ENCODE data around the gene IL17RA. TPM values are rescaled to one million over a fixed set of nuclear protein-coding genes. Genes with fewer than 3 reads are reported as not detected.
A peak's percentile ranks its signal among the peaks of the same experiment; 100 is the strongest.

The IL17RA gene
- total and polyA plus RNA-seq, 3 experiments from 2014 or later, result 21.7 to 30.2 (median 22.0) TPM

DNA sequence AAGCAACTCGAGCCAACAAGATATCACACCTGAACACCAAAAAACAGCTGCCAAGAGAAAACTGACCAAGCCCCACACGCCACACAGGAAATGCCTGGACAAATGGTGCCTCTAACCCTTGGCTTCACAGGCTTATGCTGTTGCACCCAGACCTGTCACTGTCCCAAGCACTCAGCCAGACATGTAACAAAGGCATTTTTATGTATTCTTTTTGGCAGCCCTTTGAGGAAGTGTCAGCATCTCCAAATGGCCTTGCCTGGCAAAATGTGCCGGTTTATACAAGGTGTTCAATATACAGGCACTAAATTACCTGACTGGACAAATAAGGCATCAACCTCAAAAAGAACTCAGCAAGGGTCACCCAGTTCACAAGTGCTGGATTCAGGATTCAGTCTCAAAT is 68.2 kb downstream of the IL17RA start:
- H3K9me3 Mint-ChIP-seq, result no peaks in the 10 kb centered on the region
- no peak overlapping the region for H3K27ac ChIP-seq (ENCODE audit: low read depth, low read length)
- H3K9me3 ChIP-seq (ENCODE audit: low read length), result no peaks in the 10 kb centered on the region
- H3K4me3 ChIP-seq (ENCODE audit: low read length), result no peak overlapping the region
- H3K27me3 Mint-ChIP-seq, result no peaks in the 10 kb centered on the region
- H3K36me3 ChIP-seq (ENCODE audit: insufficient read depth, low read length), result no peaks in the 10 kb centered on the region
- H3K27ac Mint-ChIP-seq, result peak overlapping the region in 2 of 8 donors; percentile 3 to 47
- POLR2A ChIA-PET, result no interaction called here
- CTCF ChIA-PET, result no interaction called here
- peaks cover 20% of the 10 kb centered on the region for H3K4me1 ChIP-seq (ENCODE audit: insufficient read depth, low read length)
- H3K27me3 ChIP-seq (ENCODE audit: insufficient read depth, low read length, poor library complexity, severe bottlenecking), result no peaks in the 10 kb centered on the region
- peaks cover 0 to 18% (median 4%) of the 10 kb centered on the region in 3 donors for H3K36me3 Mint-ChIP-seq
- H3K4me3 Mint-ChIP-seq, result no peak overlapping the region
- H3K4me1 Mint-ChIP-seq, result peaks cover 27 to 46% (median 45%) of the 10 kb centered on the region in 3 donors
- no peak for DNase-seq

DNA sequence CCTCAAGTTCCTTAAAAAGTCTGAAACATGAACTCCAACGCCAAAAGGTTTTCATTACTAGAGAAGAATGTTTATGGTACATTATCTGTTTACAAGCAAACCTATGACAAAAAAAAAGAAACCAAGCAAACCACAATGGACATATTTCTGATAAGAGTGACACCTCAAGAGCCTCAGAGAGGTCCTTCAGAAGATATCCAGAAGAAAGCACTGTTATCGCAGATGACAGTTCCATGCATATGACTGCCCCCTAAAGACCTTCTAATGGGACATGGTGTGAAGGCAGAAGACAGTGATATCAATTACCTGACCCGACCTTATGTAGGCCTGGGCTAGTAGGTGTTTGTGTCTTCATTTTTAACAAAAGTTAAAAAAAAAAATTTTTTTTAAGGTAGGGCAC is 71.1 kb downstream of the IL17RA start:
- H3K4me3 Mint-ChIP-seq, result peak overlapping the region in 3 of 7 donors; percentile 6 to 50 (median 38)
- H3K36me3 Mint-ChIP-seq, result peaks cover 0 to 7% (median 4%) of the 10 kb centered on the region in 3 donors
- H3K9me3 ChIP-seq (ENCODE audit: low read length), result no peaks in the 10 kb centered on the region
- H3K4me1 ChIP-seq (ENCODE audit: insufficient read depth, low read length), result peaks cover 34% of the 10 kb centered on the region
- ChIA-PET POLR2A (no interaction called here), CTCF (no interaction called here)
- H3K36me3 ChIP-seq (ENCODE audit: insufficient read depth, low read length), result no peaks in the 10 kb centered on the region
- H3K27ac ChIP-seq (ENCODE audit: low read depth, low read length), result no peak overlapping the region
- no peaks in the 10 kb centered on the region for H3K27me3 ChIP-seq (ENCODE audit: insufficient read depth, low read length, poor library complexity, severe bottlenecking)
- no peak overlapping the region for H3K4me3 ChIP-seq (ENCODE audit: low read length)
- H3K9me3 Mint-ChIP-seq, result no peaks in the 10 kb centered on the region
- DNase-seq, result no peak
- peaks cover 37 to 58% (median 51%) of the 10 kb centered on the region in 3 donors for H3K4me1 Mint-ChIP-seq
- no peaks in the 10 kb centered on the region for H3K27me3 Mint-ChIP-seq
- H3K27ac Mint-ChIP-seq, result no peak overlapping the region

DNA sequence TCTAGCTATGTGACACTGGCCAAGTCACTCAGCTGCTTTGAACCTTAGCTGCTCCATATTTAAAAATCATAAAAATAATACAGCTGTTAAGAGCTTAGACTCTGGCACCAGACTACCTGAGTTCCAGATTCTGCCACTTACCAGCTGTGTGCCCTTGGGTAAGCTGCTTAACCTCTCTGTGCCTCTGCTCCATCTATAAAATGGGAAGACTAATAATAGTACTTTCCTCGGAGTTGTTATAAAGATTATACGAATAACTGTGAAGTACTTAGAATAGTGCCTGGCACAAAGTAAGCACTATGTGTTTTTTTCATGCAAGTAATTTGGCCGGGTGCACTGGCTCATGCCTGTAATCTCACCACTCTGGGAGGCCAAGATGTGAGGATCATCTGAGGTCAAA is 72.9 kb downstream of the IL17RA start:
- H3K27me3 Mint-ChIP-seq, result no peaks in the 10 kb centered on the region
- H3K36me3 ChIP-seq (ENCODE audit: insufficient read depth, low read length), result no peaks in the 10 kb centered on the region
- peaks cover 34% of the 10 kb centered on the region for H3K4me1 ChIP-seq (ENCODE audit: insufficient read depth, low read length)
- H3K9me3 ChIP-seq (ENCODE audit: low read length), result no peaks in the 10 kb centered on the region
- no peak overlapping the region for H3K27ac ChIP-seq (ENCODE audit: low read depth, low read length)
- ChIA-PET POLR2A (no interaction called here), CTCF (interaction anchor here (0.8 to 7.5 kb wide), 5 partner anchors 12 to 344 kb away, joined by 3 to 76 read pairs (median 3); no protein-coding TSS in a partner anchor)
- no peak for DNase-seq
- H3K9me3 Mint-ChIP-seq, result no peaks in the 10 kb centered on the region
- H3K36me3 Mint-ChIP-seq, result peaks cover 0 to 1% (median 0%) of the 10 kb centered on the region in 3 donors
- no peak overlapping the region for H3K4me3 ChIP-seq (ENCODE audit: low read length)
- no peaks in the 10 kb centered on the region for H3K27me3 ChIP-seq (ENCODE audit: insufficient read depth, low read length, poor library complexity, severe bottlenecking)
- H3K27ac Mint-ChIP-seq, result peak overlapping the region in 3 of 8 donors; percentile 10 to 79 (median 72)
- H3K4me1 Mint-ChIP-seq, result peaks cover 28 to 49% (median 39%) of the 10 kb centered on the region in 3 donors
- H3K4me3 Mint-ChIP-seq, result peak overlapping the region; percentile 77 to 92 (median 85)

DNA sequence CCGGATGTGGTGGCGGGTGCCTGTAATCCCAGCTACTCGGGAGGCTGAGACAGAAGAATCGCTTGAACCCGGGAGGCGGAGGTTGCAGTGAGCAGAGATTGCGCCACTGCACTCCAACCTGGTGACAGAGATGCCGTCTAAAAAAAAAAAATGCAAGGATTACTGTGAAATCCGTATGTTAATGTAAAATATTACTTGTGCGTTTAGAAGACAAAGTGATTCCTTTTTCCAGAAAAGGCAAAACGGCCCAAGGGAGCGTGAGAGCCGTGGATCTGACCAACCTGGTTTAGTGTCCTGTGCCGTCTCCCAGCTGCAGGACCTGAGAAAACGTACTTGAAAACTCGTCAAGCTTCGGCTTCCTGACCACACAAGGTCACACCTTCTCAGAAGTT is 73.4 kb downstream of the IL17RA start:
- no peaks in the 10 kb centered on the region for H3K9me3 Mint-ChIP-seq
- POLR2A ChIA-PET, result interaction anchor here (0.7 kb wide), 1 partner anchor 13 kb away, joined by 3 read pairs; no protein-coding TSS in a partner anchor
- H3K27me3 ChIP-seq (ENCODE audit: insufficient read depth, low read length, poor library complexity, severe bottlenecking), result no peaks in the 10 kb centered on the region
- peak overlapping the region; percentile 80 for H3K4me3 ChIP-seq (ENCODE audit: low read length)
- H3K27ac ChIP-seq (ENCODE audit: low read depth, low read length), result peak overlapping the region; percentile 61
- CTCF ChIA-PET, result interaction anchor here (0.9 to 7.5 kb wide), 5 partner anchors 12 to 343 kb away, joined by 3 to 76 read pairs (median 3); no protein-coding TSS in a partner anchor
- H3K27ac Mint-ChIP-seq, result peak overlapping the region in 6 of 8 donors; percentile 10 to 79 (median 57)
- peaks cover 0 to 1% (median 0%) of the 10 kb centered on the region in 3 donors for H3K36me3 Mint-ChIP-seq
- H3K9me3 ChIP-seq (ENCODE audit: low read length), result no peaks in the 10 kb centered on the region
- no peaks in the 10 kb centered on the region for H3K27me3 Mint-ChIP-seq
- H3K4me1 Mint-ChIP-seq, result peaks cover 28 to 46% (median 39%) of the 10 kb centered on the region in 3 donors
- peak overlapping the region; percentile 77 to 92 (median 85) for H3K4me3 Mint-ChIP-seq
- no peaks in the 10 kb centered on the region for H3K36me3 ChIP-seq (ENCODE audit: insufficient read depth, low read length)
- peaks cover 34% of the 10 kb centered on the region for H3K4me1 ChIP-seq (ENCODE audit: insufficient read depth, low read length)
- no peak for DNase-seq

DNA sequence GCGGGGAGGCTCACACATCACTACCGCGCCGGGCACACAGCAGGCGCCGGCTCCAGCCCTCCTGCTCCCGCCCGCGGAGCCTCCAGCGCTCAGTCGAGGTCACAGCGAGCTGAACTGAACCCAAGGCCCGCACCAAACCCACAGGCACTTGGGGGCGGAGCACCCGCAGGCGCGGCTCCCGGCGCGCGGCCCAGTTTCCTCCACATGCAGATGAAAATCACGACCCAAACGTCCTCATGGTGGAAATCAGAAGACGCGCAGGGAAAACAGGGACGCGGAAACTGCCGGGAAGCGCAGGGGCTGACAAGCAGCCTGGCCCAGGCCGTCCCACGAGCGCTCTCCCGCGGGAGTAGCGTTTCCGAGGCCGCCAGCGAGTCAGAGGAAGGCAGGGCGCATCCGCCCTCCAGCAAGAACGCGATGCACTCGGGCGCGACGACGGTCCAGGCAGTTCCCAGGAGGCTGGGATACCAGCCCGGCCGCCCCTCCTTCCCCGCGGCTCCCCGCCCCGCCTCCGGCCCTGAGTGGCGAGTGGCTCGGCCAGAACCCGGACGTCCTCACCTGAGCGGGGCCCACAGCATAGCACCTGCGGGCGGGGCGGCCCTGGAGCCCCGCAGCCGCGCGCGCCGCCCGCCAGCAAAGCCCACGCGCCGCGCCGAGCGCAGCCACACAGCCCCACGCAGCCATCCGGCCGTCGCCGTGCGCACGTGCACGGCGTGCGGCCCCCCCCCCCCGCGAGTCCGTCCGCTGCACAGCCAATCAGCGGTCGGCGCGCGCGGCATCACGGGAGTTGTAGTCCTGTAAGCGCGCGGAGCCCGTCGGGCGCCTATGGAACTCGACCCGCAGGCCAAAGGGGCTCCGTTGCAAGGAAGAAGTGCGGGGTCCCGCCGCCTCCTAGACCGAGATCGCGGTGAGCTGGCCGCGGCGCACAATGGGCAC is 74.0 kb downstream of the IL17RA start, which contains the start of gene HDHD5:
Gene HDHD5 (minus strand): TSS at position 710 of the 936 bp plus-strand sequence. CDS start 26 bp downstream, at position 684.
- peak within 1 kb of the TSS; percentile 61 for H3K27ac ChIP-seq (ENCODE audit: low read depth, low read length)
- H3K36me3 Mint-ChIP-seq, result peaks cover 0 to 1% (median 0%) of the 10 kb centered on the region in 3 donors
- POLR2A ChIA-PET, result interaction anchor here (0.6 to 0.7 kb wide), 2 partner anchors 12 to 70 kb away, joined by 3 read pairs; no protein-coding TSS in a partner anchor
- H3K4me1 ChIP-seq (ENCODE audit: insufficient read depth, low read length), result peaks cover 34% of the 10 kb centered on the region
- H3K9me3 Mint-ChIP-seq, result no peaks in the 10 kb centered on the region
- peaks cover 25 to 42% (median 39%) of the 10 kb centered on the region in 3 donors for H3K4me1 Mint-ChIP-seq
- CTCF ChIA-PET, result interaction anchor here (1.0 to 7.5 kb wide), 3 partner anchors 14 to 343 kb away, joined by 3 to 76 read pairs (median 3); no protein-coding TSS in a partner anchor
- peak within 1 kb of the TSS; percentile 46 to 85 (median 72) for H3K27ac Mint-ChIP-seq
- DNase-seq, result peak; percentile 80 to 91 (median 86)
- H3K4me3 Mint-ChIP-seq, result peak within 1 kb of the TSS; percentile 81 to 92 (median 85)
- no peaks in the 10 kb centered on the region for H3K27me3 ChIP-seq (ENCODE audit: insufficient read depth, low read length, poor library complexity, severe bottlenecking)
- H3K27me3 Mint-ChIP-seq, result no peaks in the 10 kb centered on the region
- peak within 1 kb of the TSS; percentile 80 for H3K4me3 ChIP-seq (ENCODE audit: low read length)
- H3K36me3 ChIP-seq (ENCODE audit: insufficient read depth, low read length), result no peaks in the 10 kb centered on the region
- no peaks in the 10 kb centered on the region for H3K9me3 ChIP-seq (ENCODE audit: low read length)

DNA sequence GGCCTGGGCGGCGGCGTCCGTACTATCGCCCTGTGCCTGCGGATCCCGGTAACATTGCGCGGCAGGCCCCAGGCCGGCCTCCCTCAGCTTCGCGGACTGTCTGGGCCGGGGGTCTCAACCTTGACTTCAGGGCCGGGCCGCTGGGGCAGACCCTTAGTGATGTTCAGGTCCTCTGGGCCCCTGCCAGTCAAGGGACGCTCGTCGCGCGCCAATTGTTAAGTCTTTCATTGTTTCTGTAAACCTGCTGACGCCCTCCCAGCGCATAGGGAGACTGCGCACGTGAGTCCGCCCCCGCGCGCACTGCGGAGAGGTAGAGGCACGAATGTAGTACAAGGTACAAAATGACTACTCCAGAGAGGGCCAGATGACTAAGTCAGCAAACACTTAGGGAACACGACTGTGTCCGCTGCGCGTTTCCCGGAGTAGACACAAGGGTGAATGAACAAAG is 74.7 kb downstream of the IL17RA start:
- Histone ChIP-seq H3K4me1 (ENCODE audit: insufficient read depth, low read length) (peaks cover 34% of the 10 kb centered on the region), H3K27ac (ENCODE audit: low read depth, low read length) (no peak overlapping the region)
- DNase-seq, result peak in 2 of 5 donors; percentile 8 to 52

DNA sequence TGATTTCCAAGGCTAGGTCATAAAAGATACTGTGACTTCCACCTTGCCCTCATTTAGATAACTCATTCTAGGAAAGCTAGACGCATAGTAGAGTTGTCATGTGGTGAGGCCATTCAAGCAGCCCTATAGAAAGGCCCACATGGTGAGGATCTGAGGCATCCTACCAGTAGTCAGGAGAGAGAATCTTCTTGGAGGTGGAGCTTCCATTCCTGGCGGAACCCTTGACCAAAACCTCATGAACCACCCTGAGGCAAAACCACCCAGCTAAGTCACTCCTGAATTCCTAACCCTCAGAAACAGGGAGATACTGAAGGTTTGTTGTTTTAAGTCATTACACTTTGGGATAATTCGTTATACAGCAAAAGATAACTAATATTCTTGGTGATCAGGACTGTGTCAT is 77.2 kb downstream of the IL17RA start:
- no peaks in the 10 kb centered on the region for H3K27me3 Mint-ChIP-seq
- no peak overlapping the region for H3K27ac Mint-ChIP-seq
- no peaks in the 10 kb centered on the region for H3K9me3 Mint-ChIP-seq
- H3K36me3 Mint-ChIP-seq, result peaks cover 0 to 1% (median 0%) of the 10 kb centered on the region in 3 donors
- ChIA-PET CTCF (interaction anchor here (7.5 kb wide), 1 partner anchor 11 kb away, joined by 76 read pairs; no protein-coding TSS in a partner anchor), POLR2A (no interaction called here)
- H3K27ac ChIP-seq (ENCODE audit: low read depth, low read length), result no peak overlapping the region
- DNase-seq, result no peak
- peaks cover 17 to 23% (median 22%) of the 10 kb centered on the region in 3 donors for H3K4me1 Mint-ChIP-seq
- H3K4me3 Mint-ChIP-seq, result peak overlapping the region in 2 of 7 donors; percentile 20 to 34
- H3K4me1 ChIP-seq (ENCODE audit: insufficient read depth, low read length), result peaks cover 24% of the 10 kb centered on the region
- no peaks in the 10 kb centered on the region for H3K36me3 ChIP-seq (ENCODE audit: insufficient read depth, low read length)
- no peaks in the 10 kb centered on the region for H3K9me3 ChIP-seq (ENCODE audit: low read length)
- H3K4me3 ChIP-seq (ENCODE audit: low read length), result no peak overlapping the region
- no peaks in the 10 kb centered on the region for H3K27me3 ChIP-seq (ENCODE audit: insufficient read depth, low read length, poor library complexity, severe bottlenecking)

More for the DNA sequence above, 74.7 kb downstream of the IL17RA start:
- no peaks in the 10 kb centered on the region for H3K9me3 ChIP-seq (ENCODE audit: low read length)
- Mint-ChIP-seq H3K9me3 (no peaks in the 10 kb centered on the region), H3K27ac (peak overlapping the region; percentile 46 to 85 (median 60)), H3K36me3 (peaks cover 0 to 1% (median 0%) of the 10 kb centered on the region in 3 donors), H3K27me3 (no peaks in the 10 kb centered on the region), H3K4me1 (peaks cover 25 to 42% (median 39%) of the 10 kb centered on the region in 3 donors), H3K4me3 (peak overlapping the region; percentile 81 to 92 (median 85))
- POLR2A ChIA-PET, result interaction anchor here (0.6 to 0.9 kb wide), 3 partner anchors 8 to 74 kb away, joined by 3 to 4 read pairs (median 3); no protein-coding TSS in a partner anchor
- no peaks in the 10 kb centered on the region for H3K27me3 ChIP-seq (ENCODE audit: insufficient read depth, low read length, poor library complexity, severe bottlenecking)
- H3K4me3 ChIP-seq (ENCODE audit: low read length), result peak overlapping the region; percentile 73
- H3K36me3 ChIP-seq (ENCODE audit: insufficient read depth, low read length), result no peaks in the 10 kb centered on the region
- CTCF ChIA-PET, result interaction anchor here (1.1 to 7.5 kb wide), 3 partner anchors 9 to 342 kb away, joined by 3 to 76 read pairs (median 3); no protein-coding TSS in a partner anchor
